HEK293T (cell line): ENCODE data around the gene SDHAF3.

Source experiments
- ARNT ChIP-seq: fragments of 450-650 bp; IDR thresholded peaks from 2 replicates; pipeline ENCODE4 v1.6.1; 2017; ENCODE audit warnings: mild to moderate bottlenecking
- BHLHE40 ChIP-seq: fragments of 450-650 bp; IDR thresholded peaks from 2 replicates; pipeline ENCODE4 v1.6.1; 2016; ENCODE audit warnings: mild to moderate bottlenecking, moderate library complexity, borderline replicate concordance
- ELF4 ChIP-seq: fragments of 450-650 bp; IDR thresholded peaks from 2 replicates; pipeline ENCODE4 v1.6.1; 2017; ENCODE audit warnings: antibody characterized with exemption
- FOXA1 ChIP-seq: fragments of 450-650 bp; IDR thresholded peaks from 2 replicates; pipeline ENCODE4 v1.6.1; 2016; ENCODE audit warnings: mild to moderate bottlenecking
- FOXK2 ChIP-seq: fragments of 450-650 bp; IDR thresholded peaks from 2 replicates; pipeline ENCODE4 v1.6.1; 2016; ENCODE audit warnings: mild to moderate bottlenecking
- FOXM1 ChIP-seq: fragments of 450-650 bp; IDR thresholded peaks from 2 replicates; pipeline ENCODE4 v1.6.1; 2017; ENCODE audit warnings: mild to moderate bottlenecking, borderline replicate concordance
- HDGF ChIP-seq: fragments of 450-650 bp; IDR thresholded peaks from 2 replicates; pipeline ENCODE4 v1.6.1; 2017; ENCODE audit warnings: antibody characterized with exemption, borderline replicate concordance
- LEF1 ChIP-seq: fragments of 450-650 bp; IDR thresholded peaks from 2 replicates; pipeline ENCODE4 v1.6.1; 2017; ENCODE audit warnings: mild to moderate bottlenecking, borderline replicate concordance
- NFRKB ChIP-seq: fragments of 450-650 bp; IDR thresholded peaks from 2 replicates; pipeline ENCODE4 v1.6.1; 2016; ENCODE audit warnings: mild to moderate bottlenecking, moderate library complexity
- SP1 ChIP-seq: fragments of 450-650 bp; IDR thresholded peaks from 2 replicates; pipeline ENCODE4 v1.6.1; 2017
- SUZ12 ChIP-seq: fragments of 450-650 bp; IDR thresholded peaks from 2 replicates; pipeline ENCODE4 v1.6.1; 2016; ENCODE audit warnings: mild to moderate bottlenecking
- TARDBP ChIP-seq: fragments of 450-650 bp; IDR thresholded peaks from 2 replicates; pipeline ENCODE4 v1.6.1; 2016
- ZNF384 ChIP-seq: fragments of 450-650 bp; IDR thresholded peaks from 2 replicates; pipeline ENCODE4 v1.6.1; 2016
- TF ChIP-seq, protein P1 (sequence below): fragments of 450-650 bp; IDR thresholded peaks from 2 replicates; pipeline ENCODE4 v1.6.1; 2016

DNA sequence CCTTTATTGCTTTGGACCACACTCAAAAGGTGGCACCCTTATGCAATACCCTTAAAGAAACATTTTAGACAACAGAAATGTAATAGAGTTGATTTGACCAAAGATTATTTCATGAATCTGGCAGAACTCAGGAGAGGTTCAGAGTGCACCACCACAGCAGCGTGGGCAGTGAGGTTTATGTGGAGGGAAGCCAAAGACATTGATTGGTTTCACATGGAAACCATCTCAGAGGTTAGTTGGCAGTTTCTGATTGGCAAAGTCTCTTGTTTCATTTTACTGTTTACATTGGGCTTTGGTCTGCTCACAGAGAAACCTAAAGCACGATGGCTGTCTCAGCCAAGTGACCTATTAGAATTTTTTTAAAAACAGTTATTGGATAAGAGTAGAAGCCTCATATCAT lies 101.3 kb downstream of the SDHAF3 start:
- TF ChIP-seq ELF4 (no peak), ZNF384 (no peak), LEF1 (no peak), FOXK2 (no peak), FOXM1 (no peak), SP1 (no peak), SUZ12 (no peak), BHLHE40 (no peak), FOXA1 (no peak), TARDBP (no peak), NFRKB (no peak), ARNT (no peak), HDGF (no peak)
- TF ChIP-seq, protein P1, sequence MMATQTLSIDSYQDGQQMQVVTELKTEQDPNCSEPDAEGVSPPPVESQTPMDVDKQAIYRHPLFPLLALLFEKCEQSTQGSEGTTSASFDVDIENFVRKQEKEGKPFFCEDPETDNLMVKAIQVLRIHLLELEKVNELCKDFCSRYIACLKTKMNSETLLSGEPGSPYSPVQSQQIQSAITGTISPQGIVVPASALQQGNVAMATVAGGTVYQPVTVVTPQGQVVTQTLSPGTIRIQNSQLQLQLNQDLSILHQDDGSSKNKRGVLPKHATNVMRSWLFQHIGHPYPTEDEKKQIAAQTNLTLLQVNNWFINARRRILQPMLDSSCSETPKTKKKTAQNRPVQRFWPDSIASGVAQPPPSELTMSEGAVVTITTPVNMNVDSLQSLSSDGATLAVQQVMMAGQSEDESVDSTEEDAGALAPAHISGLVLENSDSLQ: no peak
